ENCODE data around the gene RPS6KA5. TPM values are rescaled to one million over a fixed set of nuclear protein-coding genes. Genes with fewer than 3 reads are reported as not detected.

The RPS6KA5 gene
- total RNA-seq, 1 experiment from 2014 or later: 8.6 TPM

DNA sequence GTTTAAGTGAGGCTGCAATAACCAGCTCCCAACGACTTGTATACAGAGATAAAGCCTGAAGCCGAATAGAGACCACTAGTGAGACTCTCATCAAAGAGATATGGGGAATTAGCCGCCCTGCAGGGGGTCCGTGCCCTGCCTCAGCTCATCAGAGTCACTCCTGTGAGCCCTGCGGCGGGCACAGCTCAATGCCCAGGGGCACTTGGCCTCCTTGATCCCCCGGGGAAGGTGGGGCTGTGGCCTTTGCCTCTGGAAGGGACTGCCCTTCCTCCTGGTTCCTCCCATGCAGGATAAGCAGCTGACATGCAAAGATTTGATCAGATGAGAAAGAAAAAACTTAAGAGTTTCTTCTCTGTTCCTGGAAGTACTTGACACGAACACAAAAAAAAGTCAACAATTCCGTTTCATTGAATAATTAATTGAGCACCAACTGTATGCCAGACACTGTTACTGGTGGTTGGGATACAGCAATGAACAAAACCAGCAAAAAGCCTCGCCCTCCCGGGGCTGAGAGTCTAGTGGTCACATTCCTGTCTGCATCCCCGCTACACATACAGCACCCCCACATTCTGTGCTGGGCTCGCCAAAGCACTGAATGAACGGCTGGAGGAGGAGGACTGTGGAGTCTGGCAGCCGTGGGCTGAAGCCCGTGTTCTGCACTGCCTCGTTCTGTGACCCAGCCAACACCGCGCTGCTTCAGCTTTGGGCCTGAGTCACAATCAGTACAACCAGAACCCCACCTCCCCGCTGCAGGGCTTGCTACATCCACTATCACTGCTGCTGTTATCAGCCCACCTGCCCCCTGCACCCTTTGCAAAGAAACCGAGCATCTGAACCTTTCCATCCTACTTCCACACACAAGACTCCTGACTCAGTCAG, 254.5 kb downstream of the RPS6KA5 start:
- Histone ChIP-seq H3K27ac (ENCODE audit: low read length) (no peak overlapping the region), H3K9me3 (ENCODE audit: low read length) (no peaks in the 10 kb centered on the region), H3K79me2 (ENCODE audit: low read length) (peaks cover 4% of the 10 kb centered on the region; the same call in 1 of the 2 replicates), H3F3A (ENCODE audit: low read length, unreplicated experiment) (no peaks in the 10 kb centered on the region), H3K4me1 (ENCODE audit: insufficient read depth, low read length) (peaks cover 8% of the 10 kb centered on the region), H3K36me3 (ENCODE audit: low read depth, low read length) (no peaks in the 10 kb centered on the region), H4K20me1 (ENCODE audit: low read length) (no peaks in the 10 kb centered on the region), H3K4me2 (ENCODE audit: low read length) (no peak overlapping the region), H2AFZ (ENCODE audit: low read length) (no peak overlapping the region), H3K4me3 (ENCODE audit: low read length) (no peak overlapping the region), H3K9ac (ENCODE audit: low read length) (no peak overlapping the region), H3K9me2 (replicated peaks; ENCODE audit: low read length) (no peaks in the 10 kb centered on the region), H3K27me3 (ENCODE audit: low read length) (no peaks in the 10 kb centered on the region)
- CTCF ChIA-PET: no interaction called here
- ATAC-seq: no peak
- no peak for DNase-seq
- POLR2A ChIA-PET (ENCODE audit: unreplicated experiment): no interaction called here
- intact Hi-C loops (cut with micrococcal nuclease): no loop called here
- no peak for TF ChIP-seq EZH2phosphoT487 (IDR thresholded peaks at IDR 0.05; ENCODE audit: borderline replicate concordance, low read length)
- TF ChIP-seq EZH2 (IDR thresholded peaks at IDR 0.05; ENCODE audit: low read length, unreplicated experiment): no peak
- TF ChIP-seq, protein P1, sequence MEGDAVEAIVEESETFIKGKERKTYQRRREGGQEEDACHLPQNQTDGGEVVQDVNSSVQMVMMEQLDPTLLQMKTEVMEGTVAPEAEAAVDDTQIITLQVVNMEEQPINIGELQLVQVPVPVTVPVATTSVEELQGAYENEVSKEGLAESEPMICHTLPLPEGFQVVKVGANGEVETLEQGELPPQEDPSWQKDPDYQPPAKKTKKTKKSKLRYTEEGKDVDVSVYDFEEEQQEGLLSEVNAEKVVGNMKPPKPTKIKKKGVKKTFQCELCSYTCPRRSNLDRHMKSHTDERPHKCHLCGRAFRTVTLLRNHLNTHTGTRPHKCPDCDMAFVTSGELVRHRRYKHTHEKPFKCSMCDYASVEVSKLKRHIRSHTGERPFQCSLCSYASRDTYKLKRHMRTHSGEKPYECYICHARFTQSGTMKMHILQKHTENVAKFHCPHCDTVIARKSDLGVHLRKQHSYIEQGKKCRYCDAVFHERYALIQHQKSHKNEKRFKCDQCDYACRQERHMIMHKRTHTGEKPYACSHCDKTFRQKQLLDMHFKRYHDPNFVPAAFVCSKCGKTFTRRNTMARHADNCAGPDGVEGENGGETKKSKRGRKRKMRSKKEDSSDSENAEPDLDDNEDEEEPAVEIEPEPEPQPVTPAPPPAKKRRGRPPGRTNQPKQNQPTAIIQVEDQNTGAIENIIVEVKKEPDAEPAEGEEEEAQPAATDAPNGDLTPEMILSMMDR (conservative IDR thresholded peaks at IDR 0.05; ENCODE audit: low read depth, low read length): no peak
- no TSS peak for BruUV-seq (replicated peaks)

DNA sequence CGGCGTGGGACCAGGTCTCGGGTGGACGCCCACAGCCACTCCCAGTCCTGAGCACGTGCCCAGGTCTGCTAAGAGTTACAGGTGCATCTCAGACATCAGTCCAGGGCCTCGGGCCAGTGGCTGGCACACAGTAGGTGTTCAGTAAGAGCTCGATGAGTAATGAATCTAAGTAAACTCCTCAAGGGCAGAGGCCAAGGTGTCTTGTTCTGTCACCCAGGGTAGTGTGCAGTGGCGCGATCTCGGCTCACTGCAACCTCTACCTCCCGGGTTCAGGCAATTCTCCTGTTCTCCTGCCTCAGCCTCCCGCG, 255.4 kb downstream of the RPS6KA5 start:
- BruUV-seq (replicated peaks): no TSS peak
- ChIA-PET CTCF (no interaction called here), POLR2A (ENCODE audit: unreplicated experiment) (no interaction called here)
- no peak for TF ChIP-seq EZH2 (IDR thresholded peaks at IDR 0.05; ENCODE audit: low read length, unreplicated experiment)
- no peak for TF ChIP-seq EZH2phosphoT487 (IDR thresholded peaks at IDR 0.05; ENCODE audit: borderline replicate concordance, low read length)
- TF ChIP-seq, protein P1 (conservative IDR thresholded peaks at IDR 0.05; ENCODE audit: low read depth, low read length): no peak
- Histone ChIP-seq H3K9ac (ENCODE audit: low read length) (no peak overlapping the region), H3F3A (ENCODE audit: low read length, unreplicated experiment) (no peaks in the 10 kb centered on the region), H3K9me3 (ENCODE audit: low read length) (no peaks in the 10 kb centered on the region), H3K36me3 (ENCODE audit: low read depth, low read length) (no peaks in the 10 kb centered on the region), H2AFZ (ENCODE audit: low read length) (no peak overlapping the region), H3K4me1 (ENCODE audit: insufficient read depth, low read length) (peaks cover 8% of the 10 kb centered on the region), H3K27me3 (ENCODE audit: low read length) (no peaks in the 10 kb centered on the region), H3K4me3 (ENCODE audit: low read length) (no peak overlapping the region), H4K20me1 (ENCODE audit: low read length) (no peaks in the 10 kb centered on the region), H3K9me2 (replicated peaks; ENCODE audit: low read length) (no peaks in the 10 kb centered on the region), H3K4me2 (ENCODE audit: low read length) (no peak overlapping the region), H3K27ac (ENCODE audit: low read length) (no peak overlapping the region), H3K79me2 (ENCODE audit: low read length) (peaks cover 4% of the 10 kb centered on the region; the same call in 1 of the 2 replicates)
- no peak for ATAC-seq
- intact Hi-C loops (cut with micrococcal nuclease): no loop called here
- DNase-seq: no peak

Data from PC-3 (cell line).